ENCODE results near the gene IMP4. TPM values are rescaled to one million over a fixed set of nuclear protein-coding genes. Genes with fewer than 3 reads are reported as not detected.

Gene IMP4
- polyA plus RNA-seq, 1 donor (not counting 4 experiments of a cell fraction or from before 2014, with no cell fraction given) = 75.8 TPM

DNA sequence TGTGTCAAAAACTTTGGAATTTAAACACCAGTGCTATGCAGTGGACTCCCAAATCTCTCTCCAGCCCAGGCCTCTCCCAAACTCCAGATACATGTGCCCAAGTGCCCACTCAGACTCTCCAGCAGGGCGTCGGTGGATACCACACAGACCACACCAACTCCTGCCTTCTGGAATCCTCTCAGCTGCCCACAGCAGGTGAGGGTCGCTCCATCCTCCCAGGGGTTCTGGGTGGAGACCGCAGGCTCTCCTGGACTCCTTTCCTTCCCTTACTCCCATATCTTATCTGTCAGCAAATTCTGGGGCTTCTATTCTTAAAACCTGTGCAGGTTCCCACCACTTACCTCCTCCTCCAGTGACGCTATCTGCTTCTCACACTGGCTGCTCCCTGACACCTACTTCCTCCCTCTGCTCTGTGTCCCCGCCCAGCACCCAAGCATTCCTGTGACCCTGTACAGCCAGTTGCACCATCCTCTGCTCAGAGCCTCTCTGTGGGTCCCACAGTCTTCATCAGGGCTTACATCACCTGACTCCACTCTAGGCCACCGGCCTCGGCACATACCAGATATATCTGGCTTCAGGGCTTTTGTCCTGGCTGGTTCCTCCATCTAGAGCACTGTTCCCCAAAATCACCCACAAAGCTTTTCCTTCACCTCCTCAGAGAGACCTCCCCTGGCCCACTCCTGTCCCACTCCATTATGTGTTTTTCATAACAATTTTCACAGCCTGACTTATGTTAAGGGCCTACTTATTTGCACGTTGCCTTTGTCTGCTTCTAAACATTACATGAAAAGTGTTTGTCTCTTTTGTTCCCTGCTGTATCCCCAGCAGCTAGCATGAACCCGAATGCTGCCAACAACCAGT, 2.6 kb upstream of the IMP4 start:
- no peak for TF ChIP-seq EZH2 (IDR thresholded peaks at IDR 0.05; ENCODE audit: low read length)
- no peak for TF ChIP-seq CTCF (optimal IDR thresholded peaks at IDR 0.05 in 1 of 3, IDR thresholded peaks at IDR 0.05 in 1 of 3, conservative IDR thresholded peaks at IDR 0.05 in 1 of 3; ENCODE audit: extremely low read depth in 1 of 3, insufficient read depth in 2 of 3, low read length in 3 of 3)
- H3K27ac ChIP-seq (ENCODE audit: control insufficient read depth, insufficient read depth, low read length) = no peak overlapping the region
- H2AFZ ChIP-seq (ENCODE audit: control insufficient read depth, low read length) = no peak overlapping the region
- H3K4me3 ChIP-seq (ENCODE audit: control insufficient read depth in 2 of 3, extremely low read depth in 1 of 3, insufficient read depth in 2 of 3, low read depth in 1 of 3, low read length in 3 of 3) = no peak overlapping the region
- DNase-seq (ENCODE audit: low read depth, low spot score) (no peak), FAIRE-seq (no peak)
- no peaks in the 10 kb centered on the region for H3K9me1 ChIP-seq (ENCODE audit: control insufficient read depth, extremely low read depth, insufficient read depth, low read length)
- peaks cover 13% of the 10 kb centered on the region for H3K4me1 ChIP-seq (ENCODE audit: control insufficient read depth, extremely low read depth, insufficient read depth, low read length)
- H3K4me2 ChIP-seq (ENCODE audit: control insufficient read depth, extremely low read depth, insufficient read depth, low read depth, low read length) = no peak overlapping the region
- H3K9ac ChIP-seq (ENCODE audit: control insufficient read depth, extremely low read depth, insufficient read depth, low read length) = no peak overlapping the region
- no peaks in the 10 kb centered on the region for H3K9me3 ChIP-seq (ENCODE audit: control insufficient read depth, low read depth, low read length)
- H3K27me3 ChIP-seq (ENCODE audit: control insufficient read depth, extremely low read depth, insufficient read depth, low read length) = no peaks in the 10 kb centered on the region
- dilution Hi-C loops (cut with MboI; ENCODE audit: extremely low pct_ligation_motif_present, low sequenced_read_pairs) = no loop called here
- H4K20me1 ChIP-seq (ENCODE audit: control insufficient read depth, extremely low read depth, insufficient read depth, low read length) = no peaks in the 10 kb centered on the region
- peaks cover 11 to 16% of the 10 kb centered on the region in 2 experiments for H3K36me3 ChIP-seq (ENCODE audit: control insufficient read depth in 2 of 2, extremely low read depth in 1 of 2, insufficient read depth in 2 of 2, low read length in 2 of 2)
- H3K79me2 ChIP-seq (ENCODE audit: control insufficient read depth, insufficient read depth, low read length) = peaks cover 24% of the 10 kb centered on the region

- TF ChIP-seq EZH2 (IDR thresholded peaks at IDR 0.05; ENCODE audit: low read length) = no peak
- peak overlapping the region; percentile 92 for H2AFZ ChIP-seq (ENCODE audit: control insufficient read depth, low read length)
- FAIRE-seq (no peak), DNase-seq (ENCODE audit: low read depth, low spot score) (no peak)
- peak overlapping the region; percentile 92 for H3K9ac ChIP-seq (ENCODE audit: control insufficient read depth, extremely low read depth, insufficient read depth, low read length)
- peak overlapping the region; percentile 87 for H3K27ac ChIP-seq (ENCODE audit: control insufficient read depth, insufficient read depth, low read length)
- H4K20me1 ChIP-seq (ENCODE audit: control insufficient read depth, extremely low read depth, insufficient read depth, low read length) = no peaks in the 10 kb centered on the region
- peak overlapping the region; percentile 80 to 99 (median 88) for H3K4me3 ChIP-seq (ENCODE audit: control insufficient read depth in 2 of 3, extremely low read depth in 1 of 3, insufficient read depth in 2 of 3, low read depth in 1 of 3, low read length in 3 of 3)
- dilution Hi-C loops (cut with MboI; ENCODE audit: extremely low pct_ligation_motif_present, low sequenced_read_pairs) = no loop called here
- peaks cover 38% of the 10 kb centered on the region for H3K79me2 ChIP-seq (ENCODE audit: control insufficient read depth, insufficient read depth, low read length)
- H3K36me3 ChIP-seq (ENCODE audit: control insufficient read depth in 2 of 2, extremely low read depth in 1 of 2, insufficient read depth in 2 of 2, low read length in 2 of 2) = peaks cover 24 to 31% of the 10 kb centered on the region in 2 experiments
- no peaks in the 10 kb centered on the region for H3K9me1 ChIP-seq (ENCODE audit: control insufficient read depth, extremely low read depth, insufficient read depth, low read length)
- H3K9me3 ChIP-seq (ENCODE audit: control insufficient read depth, low read depth, low read length) = no peaks in the 10 kb centered on the region
- H3K27me3 ChIP-seq (ENCODE audit: control insufficient read depth, extremely low read depth, insufficient read depth, low read length) = no peaks in the 10 kb centered on the region
- peaks cover 13% of the 10 kb centered on the region for H3K4me1 ChIP-seq (ENCODE audit: control insufficient read depth, extremely low read depth, insufficient read depth, low read length)
- peak overlapping the region; percentile 73 for H3K4me2 ChIP-seq (ENCODE audit: control insufficient read depth, extremely low read depth, insufficient read depth, low read depth, low read length)
Observed at GRCh38 chr2:130341562-130342019, 1.1 kb upstream of the IMP4 start.

All from keratinocyte (primary cell).